GM08714 (cell line): ENCODE results near the gene SKIDA1.

Experiments
- H3K4me3 ChIP-seq: fragments of 200-500 bp; sonication (Bioruptor generic); 2 replicates; pipeline ENCODE4 v1.5.1; 2014; ENCODE audit warnings: mild to moderate bottlenecking, low read length, inconsistent platforms
- ZNF274 ChIP-seq: IDR thresholded peaks from 2 replicates; pipeline ENCODE4 v1.6.1; 2012; ENCODE audit warnings: mild to moderate bottlenecking, low read depth, low read length

Gene SKIDA1

DNA sequence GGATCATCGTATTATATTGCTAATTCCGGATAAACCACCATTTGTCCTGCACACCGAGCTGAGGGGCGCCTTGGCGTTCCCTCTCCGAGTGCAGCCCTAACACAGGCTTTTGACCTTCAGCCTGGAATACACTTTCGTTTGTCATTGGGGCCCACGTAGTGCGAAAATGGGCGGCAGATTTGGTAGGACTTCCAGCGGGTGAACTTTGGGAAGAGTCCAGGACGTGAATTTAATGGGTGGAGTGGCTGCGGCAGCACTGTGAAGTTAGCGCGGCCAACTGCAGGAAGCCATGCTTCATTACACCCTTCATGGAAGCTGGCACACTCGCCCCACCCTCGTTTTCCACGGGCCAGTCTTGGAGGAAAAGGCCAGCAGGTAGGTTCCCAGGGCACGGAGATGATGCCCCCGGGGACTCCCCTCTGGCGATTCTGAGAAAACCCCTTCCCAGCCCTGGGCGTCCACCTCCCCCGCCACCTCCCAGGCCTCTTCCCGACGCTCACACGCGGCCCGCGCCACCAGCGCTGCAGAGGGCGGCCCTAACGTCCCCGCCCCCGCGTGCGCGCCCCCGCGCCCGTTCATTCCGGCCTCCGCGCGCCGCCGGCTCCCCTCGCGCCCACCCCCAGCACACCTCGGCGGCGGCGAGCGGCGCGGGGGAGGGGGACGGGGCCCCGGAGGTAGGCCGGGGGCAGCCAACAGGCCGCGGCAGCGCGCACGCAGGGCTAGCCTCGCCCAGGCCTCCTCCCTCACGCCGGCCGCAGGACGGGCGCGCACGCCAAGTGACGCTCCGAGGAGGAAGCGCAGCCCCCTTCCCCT, 8.2 kb upstream of the SKIDA1 start, which contains the start of gene MLLT10:
TSS of gene MLLT10 (plus strand) at position 766 of the 813 bp plus-strand sequence. CDS start 413 bp downstream, outside the sequence.
- no peak for TF ChIP-seq ZNF274
- peak within 1 kb of the TSS; percentile 64 for H3K4me3 ChIP-seq

DNA sequence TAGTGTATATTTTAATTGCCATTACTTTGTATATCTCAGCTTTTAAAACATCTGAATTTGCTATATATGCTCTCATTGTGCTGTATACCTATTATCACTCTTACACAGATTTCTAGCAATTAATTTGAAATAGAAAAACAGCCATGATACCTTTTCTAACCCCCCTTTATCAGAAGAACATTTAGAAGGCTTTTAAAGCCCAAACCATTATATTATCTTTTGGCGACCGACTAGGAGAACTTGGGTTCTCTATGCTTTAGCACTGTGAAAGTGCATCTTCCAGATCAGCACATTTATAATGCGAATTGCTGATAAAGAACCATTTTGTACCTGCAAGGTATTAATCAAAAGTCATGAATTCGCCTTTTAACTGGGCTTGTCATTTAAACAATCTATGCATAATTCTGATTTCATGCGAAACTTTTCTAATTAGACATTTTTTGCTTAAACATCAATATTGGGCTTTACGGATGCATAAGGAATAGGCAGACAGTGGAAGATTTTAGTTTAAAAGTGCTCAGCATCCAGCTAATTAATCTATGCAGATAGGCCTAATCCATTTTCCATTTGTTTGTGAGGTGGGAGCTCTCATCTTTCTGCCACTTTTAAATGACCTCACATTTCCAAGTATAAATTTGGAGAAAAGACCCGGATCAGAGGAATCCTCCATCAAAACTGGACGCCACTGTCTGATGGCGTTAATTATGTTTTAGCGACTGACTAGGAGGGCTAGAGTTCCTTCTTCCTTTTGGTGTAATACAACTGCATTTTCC, 7.4 kb upstream of the SKIDA1 start:
- peak overlapping the region; percentile 59 for H3K4me3 ChIP-seq
- TF ChIP-seq ZNF274 = no peak

DNA sequence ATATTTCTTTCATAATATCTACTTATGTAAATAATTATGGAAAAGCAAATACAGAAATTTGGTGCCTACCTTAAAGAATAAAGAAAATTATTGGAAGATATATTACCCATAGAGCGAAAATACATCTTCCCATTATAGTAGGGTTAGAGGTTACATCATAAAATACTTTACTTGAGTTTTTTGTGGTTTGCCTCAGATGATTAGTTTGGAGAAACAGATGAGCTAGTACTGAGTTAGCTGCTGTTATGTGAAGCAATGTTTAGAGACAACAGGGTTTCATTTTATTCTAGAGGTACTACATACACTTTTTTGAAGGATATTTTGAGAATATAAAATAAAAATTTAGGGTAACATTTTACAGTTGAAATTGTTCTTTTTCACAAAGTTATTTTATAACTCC, 5.7 kb upstream of the SKIDA1 start:
- no peak overlapping the region for H3K4me3 ChIP-seq
- TF ChIP-seq ZNF274 = no peak

DNA sequence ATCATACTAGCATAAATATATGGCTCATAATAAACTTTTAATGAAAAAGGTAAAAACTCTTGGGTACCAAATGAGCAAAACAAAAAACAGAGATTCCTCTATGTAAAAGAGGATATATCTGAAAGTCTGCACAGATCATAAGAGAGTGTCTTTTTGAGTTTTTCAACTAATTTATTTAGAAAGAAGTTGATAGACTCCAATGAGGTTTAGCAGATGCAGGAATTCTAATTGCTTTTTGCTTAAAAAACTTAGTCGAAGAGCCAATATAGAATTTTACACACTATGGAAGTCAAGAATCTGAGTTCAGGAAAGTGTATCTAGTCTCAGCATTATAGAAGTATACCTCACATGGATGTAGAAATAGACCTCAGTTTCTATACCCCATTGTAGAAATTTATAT, 5.2 kb upstream of the SKIDA1 start:
- no peak for TF ChIP-seq ZNF274
- H3K4me3 ChIP-seq = no peak overlapping the region

DNA sequence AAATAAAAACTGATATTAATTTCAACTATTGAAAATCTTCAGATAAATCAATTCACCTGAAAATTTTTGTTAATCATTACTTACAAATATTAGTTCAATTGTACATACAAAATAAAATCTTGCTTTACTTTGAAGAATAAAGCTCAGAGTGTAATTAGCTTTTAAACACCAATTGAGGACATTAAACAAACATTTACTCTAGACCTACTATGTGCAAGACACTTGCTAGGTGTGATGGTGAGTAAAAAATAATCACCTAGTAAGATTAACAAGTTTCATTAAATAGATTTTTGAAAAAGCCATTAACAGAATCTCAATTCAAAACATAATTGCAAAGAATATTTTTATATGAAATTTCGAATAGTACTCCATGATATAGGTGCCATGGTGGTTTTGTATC, 4.7 kb upstream of the SKIDA1 start:
- no peak for TF ChIP-seq ZNF274
- no peak overlapping the region for H3K4me3 ChIP-seq

DNA sequence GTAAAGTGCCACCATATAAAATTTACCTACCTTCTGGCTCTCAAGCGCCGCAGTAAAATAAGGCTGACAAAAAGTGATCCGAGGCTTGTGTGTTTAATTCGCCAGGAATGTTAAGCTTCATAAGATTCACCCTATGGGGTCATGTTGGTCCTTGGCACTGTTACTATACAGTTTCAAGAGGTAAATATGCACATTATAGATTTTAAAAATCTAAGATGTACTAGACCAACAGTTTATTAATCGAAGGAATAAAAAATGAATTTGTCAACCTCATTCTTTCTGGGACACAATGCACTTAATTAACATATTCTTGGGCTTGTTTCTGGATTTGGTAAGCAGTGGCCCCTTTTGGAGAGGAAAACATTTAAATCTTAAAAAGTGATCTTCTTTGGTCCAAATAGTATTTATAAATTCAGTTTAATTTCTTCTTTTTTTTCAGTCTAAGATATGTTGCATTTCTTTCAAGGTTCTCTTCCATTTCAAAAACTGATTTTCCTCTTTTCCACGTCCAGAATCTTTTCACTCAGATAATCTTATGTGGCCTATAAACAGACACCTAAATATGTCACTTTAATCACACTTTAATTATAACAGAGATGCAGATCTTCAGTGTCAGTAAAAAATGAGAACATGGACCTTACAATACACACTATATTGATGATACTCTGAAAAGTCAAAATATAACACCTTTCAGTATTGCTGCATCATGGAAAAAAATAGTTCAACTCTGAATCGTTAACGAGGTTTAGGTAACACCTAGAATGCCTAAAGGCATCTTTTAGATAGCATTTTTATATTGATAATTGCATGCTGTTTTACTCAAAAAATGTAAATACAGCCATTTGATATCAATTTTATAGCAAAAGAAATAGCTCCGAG, 3.8 kb upstream of the SKIDA1 start:
- no peak overlapping the region for H3K4me3 ChIP-seq
- no peak for TF ChIP-seq ZNF274

DNA sequence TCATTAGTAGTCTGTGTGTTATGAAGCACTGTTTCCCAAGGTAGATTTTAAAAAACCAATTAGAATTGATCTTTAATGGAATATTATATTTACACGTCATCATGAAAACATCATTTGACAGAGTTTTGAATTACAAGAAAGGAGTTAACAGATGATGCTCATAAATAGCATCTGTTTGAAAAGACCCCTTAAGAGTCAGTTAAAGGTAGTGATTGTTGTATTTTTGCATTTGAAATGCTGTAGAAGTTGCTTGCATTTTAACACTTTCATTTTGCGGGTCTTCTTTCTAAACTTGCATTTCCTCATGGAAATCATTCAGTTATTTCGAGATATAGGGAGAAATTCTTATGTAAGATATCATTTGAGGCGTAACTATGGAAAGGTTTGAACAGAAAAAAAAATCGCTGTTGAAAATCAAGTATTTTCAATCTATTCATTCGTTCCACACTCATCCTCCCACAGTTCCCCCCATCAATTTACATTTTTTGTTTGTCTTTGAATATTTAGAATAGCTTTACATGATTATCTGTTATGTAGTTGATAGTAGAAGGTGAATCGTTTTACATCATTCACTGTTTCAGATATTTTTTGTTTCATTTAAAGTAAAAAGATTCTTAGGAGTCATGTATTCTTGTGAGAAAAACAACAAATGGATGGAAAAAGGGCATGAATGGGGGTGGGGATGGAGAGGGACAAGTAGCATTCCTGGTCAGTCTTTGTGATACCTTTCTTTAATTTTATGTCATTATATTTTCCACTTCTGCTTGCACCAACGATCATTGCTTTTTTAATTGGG, 3.0 kb upstream of the SKIDA1 start:
- H3K4me3 ChIP-seq = no peak overlapping the region
- no peak for TF ChIP-seq ZNF274

DNA sequence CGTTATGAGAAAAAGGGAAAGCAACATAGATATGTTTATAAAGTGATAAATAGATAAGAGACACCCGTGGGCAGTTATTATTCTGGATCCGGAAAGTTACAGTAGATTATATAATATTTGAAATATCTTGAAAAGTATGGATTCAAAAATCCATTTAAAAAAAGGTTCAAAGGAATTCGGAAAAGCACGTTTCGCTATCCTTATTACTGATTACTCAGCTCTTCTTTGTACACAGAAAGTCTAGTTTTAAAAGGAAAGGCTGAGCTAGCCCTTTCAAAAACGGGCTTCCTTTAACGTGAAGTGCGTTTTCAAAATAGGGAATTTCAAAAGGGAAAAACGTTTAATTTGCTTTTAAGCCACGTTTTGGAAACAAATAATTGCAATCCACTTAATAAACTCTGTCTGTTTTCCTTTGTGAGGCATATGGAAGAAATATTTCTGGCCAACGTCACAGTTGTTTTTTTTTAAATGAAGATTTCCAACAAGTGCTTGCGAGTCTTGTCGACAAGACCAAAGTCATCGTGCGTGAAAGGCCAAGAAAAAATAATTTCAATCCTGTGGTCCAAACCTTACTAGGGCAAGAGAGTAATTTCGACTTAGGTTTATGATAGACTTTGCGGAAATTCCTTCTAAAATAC, 2.2 kb upstream of the SKIDA1 start:
- TF ChIP-seq ZNF274 = no peak
- H3K4me3 ChIP-seq = peak overlapping the region; percentile 42

DNA sequence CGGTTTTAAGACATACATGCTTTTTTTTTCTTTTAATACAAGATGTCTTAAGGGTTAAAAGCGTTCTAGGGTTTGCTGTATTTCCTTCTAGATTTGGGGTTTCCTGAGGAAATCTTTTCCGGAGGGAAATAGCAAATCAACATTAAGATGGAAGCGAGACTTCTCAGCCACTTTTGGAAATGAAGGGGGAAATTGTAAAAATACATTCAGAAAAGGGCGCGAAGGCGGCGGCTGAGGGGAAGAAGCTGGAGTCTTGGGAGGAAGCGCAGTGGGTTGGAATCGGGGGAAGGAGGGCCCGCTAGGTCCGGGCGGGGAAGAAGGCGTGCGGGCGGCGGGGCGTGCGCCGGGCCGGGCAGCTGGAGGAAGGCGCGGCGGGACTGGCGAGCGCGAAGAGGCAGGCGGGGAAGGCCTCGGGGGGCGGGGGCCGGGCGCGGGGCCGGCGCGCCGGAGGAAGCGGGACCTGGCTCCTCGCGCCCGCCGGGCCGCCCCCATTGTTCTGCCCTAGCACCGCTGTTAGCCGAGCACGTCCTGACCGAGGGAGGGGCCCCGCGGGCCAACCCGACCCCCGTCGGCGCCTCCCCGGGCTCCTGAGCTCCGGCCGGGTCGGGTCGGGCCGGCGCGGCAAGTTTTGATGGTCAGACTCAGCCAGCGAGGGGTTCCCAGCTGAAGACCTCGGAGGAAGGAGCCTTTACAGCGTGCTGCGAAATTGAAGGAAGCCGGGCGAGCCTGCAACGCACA, 1.5 kb upstream of the SKIDA1 start:
- no peak for TF ChIP-seq ZNF274
- H3K4me3 ChIP-seq = peak overlapping the region; percentile 42

DNA sequence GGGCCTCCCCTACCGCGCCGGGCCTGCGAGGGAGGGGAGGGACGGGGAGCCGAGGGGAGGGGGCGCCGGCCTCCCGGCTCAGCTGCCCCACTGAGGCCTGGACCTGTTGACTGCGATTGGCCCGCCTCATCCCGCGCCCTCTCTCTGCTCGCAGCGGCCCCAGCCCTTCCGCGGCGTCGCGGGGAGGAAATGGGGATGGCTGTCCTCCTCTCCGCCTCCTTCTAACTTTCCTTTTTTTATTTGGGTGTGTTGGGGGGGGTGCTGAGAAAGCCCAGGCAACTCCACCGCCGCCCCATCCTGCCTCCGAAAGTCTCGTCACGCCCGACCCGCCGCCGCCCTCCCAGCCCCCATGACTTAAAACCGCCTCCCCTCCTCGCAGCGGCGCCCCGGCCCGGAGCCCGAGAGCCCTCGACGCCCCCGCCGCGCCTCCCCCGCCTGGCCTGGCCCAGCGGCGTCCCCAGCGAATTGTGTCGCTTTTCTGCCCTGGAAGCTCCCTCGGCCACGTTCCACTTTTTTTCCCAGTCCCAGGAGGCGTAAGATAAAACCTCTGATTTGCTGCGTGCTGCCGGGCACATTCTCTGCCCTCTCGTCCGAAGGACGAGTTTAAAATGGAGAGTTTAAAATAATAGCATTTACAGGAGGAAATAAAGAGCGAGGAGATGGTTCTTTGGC, 842 bp upstream of the SKIDA1 start:
- H3K4me3 ChIP-seq = peak overlapping the region; percentile 42
- no peak for TF ChIP-seq ZNF274

DNA sequence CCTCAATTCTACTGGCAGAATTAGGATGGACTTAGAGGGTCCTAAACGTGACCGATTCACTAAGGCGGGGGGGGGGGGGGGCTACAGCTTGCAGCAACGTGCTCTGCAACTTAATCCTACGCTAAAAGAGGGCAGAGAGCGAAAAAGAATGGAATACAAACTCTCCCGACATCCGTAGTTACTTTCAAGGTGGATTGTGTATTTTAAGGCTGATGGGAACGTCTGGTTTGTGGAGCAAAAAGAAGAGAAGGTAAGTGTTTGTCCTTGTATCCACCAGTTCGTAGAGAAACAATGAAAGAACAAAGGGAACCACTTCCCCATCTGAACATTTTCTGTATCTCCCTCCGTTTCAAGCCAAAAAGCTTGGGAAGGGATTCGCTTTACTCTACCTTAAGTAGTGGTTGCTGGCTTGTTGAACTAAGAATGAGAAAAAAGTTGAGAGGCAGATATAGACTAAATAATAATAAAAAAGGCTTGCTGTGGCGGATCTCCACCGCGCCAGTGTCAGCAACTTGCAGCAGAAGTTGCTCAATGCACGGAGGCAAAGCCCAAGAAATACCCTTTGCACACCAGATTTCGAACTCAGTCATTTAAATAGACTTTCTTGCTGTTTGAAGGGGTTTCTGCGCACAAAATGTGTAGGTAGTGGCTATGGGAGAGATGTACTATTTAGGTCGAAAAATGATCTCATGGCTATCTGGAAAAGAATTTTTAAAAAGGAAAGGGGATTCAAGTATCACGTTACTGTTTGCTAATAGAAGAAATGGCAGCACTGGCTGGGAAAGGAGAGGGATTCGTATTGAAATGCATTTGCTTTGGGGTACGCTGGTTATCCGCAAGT, 736 bp downstream of the SKIDA1 start:
- H3K4me3 ChIP-seq = peak overlapping the region; percentile 42
- TF ChIP-seq ZNF274 = no peak
